Trophoblast cell (in vitro differentiated cells and primary cell): ENCODE measurements around the gene SLC22A15.
A peak's percentile ranks its signal among the peaks of the same experiment; 100 is the strongest.

Experiments
- DNase-seq, 2 donors: peaks; one replicate each; pipeline ENCODE4 v3.0.0-alpha.2; 2016
- H2AFZ ChIP-seq: 2 replicates; pipeline ENCODE4 v1.6.1; 2013; ENCODE audit warnings: low read length, moderate library complexity, mild to moderate bottlenecking; ENCODE audit not compliant: insufficient read depth, poor library complexity
- H2AK5ac ChIP-seq: 2 replicates; pipeline ENCODE4 v1.6.1; 2013; ENCODE audit warnings: mild to moderate bottlenecking, low read length
- H2BK120ac ChIP-seq: 2 replicates; pipeline ENCODE4 v1.6.1; 2013; ENCODE audit warnings: low read length, mild to moderate bottlenecking, moderate library complexity; ENCODE audit not compliant: insufficient read depth, poor library complexity
- H2BK12ac ChIP-seq: 2 replicates; pipeline ENCODE4 v1.6.1; 2013; ENCODE audit warnings: mild to moderate bottlenecking, low read length, moderate library complexity
- H2BK5ac ChIP-seq: 2 replicates; pipeline ENCODE4 v1.6.1; 2013; ENCODE audit warnings: low read length, low read depth, moderate library complexity, mild to moderate bottlenecking; ENCODE audit not compliant: poor library complexity
- H3K14ac ChIP-seq: 2 replicates; pipeline ENCODE4 v1.6.1; 2013; ENCODE audit warnings: mild to moderate bottlenecking, low read length
- H3K18ac ChIP-seq: 2 replicates; pipeline ENCODE4 v1.6.1; 2013; ENCODE audit warnings: mild to moderate bottlenecking, low read length
- H3K23ac ChIP-seq: 2 replicates; pipeline ENCODE4 v1.6.1; 2013; ENCODE audit warnings: low read length
- H3K27ac ChIP-seq: 2 replicates; pipeline ENCODE4 v1.5.1; 2013; ENCODE audit warnings: low read depth, mild to moderate bottlenecking, inconsistent platforms, low read length, moderate library complexity
- H3K27me3 ChIP-seq: 2 replicates; pipeline ENCODE4 v1.6.1; 2013; ENCODE audit warnings: inconsistent platforms, mild to moderate bottlenecking, low read length, moderate library complexity; ENCODE audit not compliant: insufficient read depth
- H3K36me3 ChIP-seq, 2 experiments: 1 replicate in 1 of 2; 2 replicates in 1 of 2; pipeline ENCODE4 v1.6.1; 2013; ENCODE audit warnings: low read length in 2 of 2, mild to moderate bottlenecking in 2 of 2, moderate library complexity in 1 of 2; ENCODE audit not compliant: insufficient read depth in 2 of 2, control insufficient read depth in 1 of 2
- H3K4ac ChIP-seq: 2 replicates; pipeline ENCODE4 v1.6.1; 2013; ENCODE audit warnings: low read depth, mild to moderate bottlenecking, low read length, moderate library complexity
- H3K4me1 ChIP-seq, 2 experiments: 1 replicate in 1 of 2; 2 replicates in 1 of 2; pipeline ENCODE4 v1.6.1; 2013; ENCODE audit warnings: low read length in 2 of 2, mild to moderate bottlenecking in 2 of 2, moderate library complexity in 1 of 2; ENCODE audit not compliant: insufficient read depth in 2 of 2, control insufficient read depth in 1 of 2
- H3K4me2 ChIP-seq: 2 replicates; pipeline ENCODE4 v1.6.1; 2013; ENCODE audit warnings: inconsistent platforms, mild to moderate bottlenecking, low read length, moderate library complexity
- H3K4me3 ChIP-seq: 2 replicates; pipeline ENCODE4 v1.5.1; 2013; ENCODE audit warnings: mild to moderate bottlenecking, low read depth, low read length, inconsistent platforms
- H3K79me1 ChIP-seq: one replicate; pipeline ENCODE4 v1.6.1; 2013; ENCODE audit warnings: low read length
- H3K79me2 ChIP-seq: 2 replicates; pipeline ENCODE4 v1.6.1; 2013; ENCODE audit warnings: low read length, mild to moderate bottlenecking; ENCODE audit not compliant: control insufficient read depth, insufficient read depth, poor library complexity
- H3K9ac ChIP-seq: 2 replicates; pipeline ENCODE4 v1.6.1; 2013; ENCODE audit warnings: mild to moderate bottlenecking, low read length
- H3K9me3 ChIP-seq: 2 replicates; pipeline ENCODE4 v1.6.1; 2013; ENCODE audit warnings: low read depth, mild to moderate bottlenecking, control low read depth, inconsistent platforms, low read length; ENCODE audit not compliant: insufficient read depth
- H4K12ac ChIP-seq: 2 replicates; pipeline ENCODE4 v1.6.1; 2013; ENCODE audit warnings: low read depth, mild to moderate bottlenecking, low read length, moderate library complexity
- H4K8ac ChIP-seq: 2 replicates; pipeline ENCODE4 v1.6.1; 2013; ENCODE audit warnings: low read depth, mild to moderate bottlenecking, low read length, moderate library complexity
- H4K91ac ChIP-seq: one replicate; pipeline ENCODE4 v1.6.1; 2013; ENCODE audit warnings: low read depth, mild to moderate bottlenecking, low read length, moderate library complexity
- WGBS: extraction: QIAGEN DNeasy Blood & Tissue Kit; methylation state at CpG from one replicate; pipeline ENCODE4 v1.1.7; 2013; ENCODE audit warnings: missing lambda C conversion rate; ENCODE audit not compliant: insufficient read length, insufficient coverage; ENCODE audit errors: extremely low coverage; 5-methylcytosine and 5-hydroxymethylcytosine counted together

SLC22A15 gene

GRCh38 chr1:115953180-115953579 lies 23.1 kb upstream of the SLC22A15 start:
- H3K18ac ChIP-seq = no peak overlapping the region
- no peak overlapping the region for H4K8ac ChIP-seq
- no peaks in the 10 kb centered on the region for H3K9me3 ChIP-seq
- H2BK120ac ChIP-seq = no peak overlapping the region
- no peak overlapping the region for H3K4ac ChIP-seq
- no peaks in the 10 kb centered on the region for H3K4me1 ChIP-seq
- H2AFZ ChIP-seq = no peak overlapping the region
- H3K9ac ChIP-seq = no peak overlapping the region
- no peak overlapping the region for H4K91ac ChIP-seq
- DNase-seq = no peak
- no peak overlapping the region for H3K14ac ChIP-seq
- no peak overlapping the region for H2AK5ac ChIP-seq
- H2BK12ac ChIP-seq = no peak overlapping the region
- H2BK5ac ChIP-seq = no peak overlapping the region
- H3K79me1 ChIP-seq = no peaks in the 10 kb centered on the region
- H3K4me3 ChIP-seq = no peak overlapping the region
- H3K27ac ChIP-seq = no peak overlapping the region
- no peak overlapping the region for H4K12ac ChIP-seq
- no peaks in the 10 kb centered on the region for H3K27me3 ChIP-seq
- no peaks in the 10 kb centered on the region for H3K36me3 ChIP-seq
- H3K79me2 ChIP-seq = no peaks in the 10 kb centered on the region
- H3K23ac ChIP-seq = no peak overlapping the region
- WGBS = no CpG with 5 or more reads among the region's 1 CpG
- H3K4me2 ChIP-seq = no peak overlapping the region

GRCh38 chr1:115954684-115955083 lies 21.6 kb upstream of the SLC22A15 start:
- Histone ChIP-seq H3K36me3 (no peaks in the 10 kb centered on the region), H3K4me3 (no peak overlapping the region), H2BK12ac (no peak overlapping the region), H3K9me3 (no peaks in the 10 kb centered on the region), H3K79me2 (no peaks in the 10 kb centered on the region), H3K4me2 (no peak overlapping the region), H2AK5ac (no peak overlapping the region), H3K79me1 (no peaks in the 10 kb centered on the region), H3K27me3 (no peaks in the 10 kb centered on the region), H4K91ac (no peak overlapping the region), H3K23ac (peak overlapping the region; percentile 51), H2AFZ (no peak overlapping the region), H3K27ac (no peak overlapping the region), H2BK5ac (no peak overlapping the region), H3K9ac (no peak overlapping the region), H3K14ac (no peak overlapping the region), H3K18ac (no peak overlapping the region), H3K4ac (no peak overlapping the region), H2BK120ac (no peak overlapping the region), H3K4me1 (no peaks in the 10 kb centered on the region), H4K12ac (no peak overlapping the region), H4K8ac (no peak overlapping the region)
- no CpG with 5 or more reads among the region's 2 CpGs for WGBS
- DNase-seq = no peak

- Histone ChIP-seq H3K4ac (no peak overlapping the region), H3K79me1 (no peaks in the 10 kb centered on the region), H2AK5ac (no peak overlapping the region), H4K8ac (no peak overlapping the region), H3K36me3 (no peaks in the 10 kb centered on the region), H3K23ac (no peak overlapping the region), H3K14ac (no peak overlapping the region), H3K4me3 (no peak overlapping the region), H3K4me1 (no peaks in the 10 kb centered on the region), H3K9ac (no peak overlapping the region), H3K79me2 (no peaks in the 10 kb centered on the region), H3K27ac (no peak overlapping the region), H3K9me3 (no peaks in the 10 kb centered on the region), H2BK120ac (no peak overlapping the region), H3K27me3 (no peaks in the 10 kb centered on the region), H3K18ac (no peak overlapping the region), H2BK12ac (no peak overlapping the region), H2BK5ac (no peak overlapping the region), H3K4me2 (no peak overlapping the region), H2AFZ (no peak overlapping the region), H4K12ac (no peak overlapping the region), H4K91ac (no peak overlapping the region)
- no CpG with 5 or more reads among the region's 1 CpG for WGBS
- DNase-seq = no peak
These were observed 21.1 kb upstream of the SLC22A15 start for GRCh38 chr1:115955228-115955627.

GRCh38 chr1:115958866-115959265 lies 17.4 kb upstream of the SLC22A15 start:
- H3K36me3 ChIP-seq = no peaks in the 10 kb centered on the region
- H3K9me3 ChIP-seq = no peaks in the 10 kb centered on the region
- no peak overlapping the region for H2BK12ac ChIP-seq
- no peak overlapping the region for H3K4ac ChIP-seq
- no peak overlapping the region for H3K4me3 ChIP-seq
- H2AFZ ChIP-seq = no peak overlapping the region
- no CpG with 5 or more reads among the region's 2 CpGs for WGBS
- H2BK120ac ChIP-seq = no peak overlapping the region
- no peaks in the 10 kb centered on the region for H3K27me3 ChIP-seq
- no peaks in the 10 kb centered on the region for H3K79me1 ChIP-seq
- no peak overlapping the region for H2AK5ac ChIP-seq
- no peak for DNase-seq
- H3K14ac ChIP-seq = no peak overlapping the region
- no peaks in the 10 kb centered on the region for H3K79me2 ChIP-seq
- no peaks in the 10 kb centered on the region for H3K4me1 ChIP-seq
- no peak overlapping the region for H2BK5ac ChIP-seq
- no peak overlapping the region for H3K27ac ChIP-seq
- no peak overlapping the region for H3K4me2 ChIP-seq
- H3K9ac ChIP-seq = no peak overlapping the region
- H4K12ac ChIP-seq = no peak overlapping the region
- no peak overlapping the region for H4K8ac ChIP-seq
- H3K18ac ChIP-seq = no peak overlapping the region
- no peak overlapping the region for H3K23ac ChIP-seq
- no peak overlapping the region for H4K91ac ChIP-seq
